Measurements from ENCODE around the gene HIVEP2. TPM values are rescaled to one million over a fixed set of nuclear protein-coding genes. Genes with fewer than 3 reads are reported as not detected.

HIVEP2 gene
- polyA plus RNA-seq, 3 donors = 0.16 to 1.4 (median 0.64) TPM

- no peaks in the 10 kb centered on the region for H4K20me1 ChIP-seq (ENCODE audit: insufficient read depth, low read length)
- TF ChIP-seq, protein P1, sequence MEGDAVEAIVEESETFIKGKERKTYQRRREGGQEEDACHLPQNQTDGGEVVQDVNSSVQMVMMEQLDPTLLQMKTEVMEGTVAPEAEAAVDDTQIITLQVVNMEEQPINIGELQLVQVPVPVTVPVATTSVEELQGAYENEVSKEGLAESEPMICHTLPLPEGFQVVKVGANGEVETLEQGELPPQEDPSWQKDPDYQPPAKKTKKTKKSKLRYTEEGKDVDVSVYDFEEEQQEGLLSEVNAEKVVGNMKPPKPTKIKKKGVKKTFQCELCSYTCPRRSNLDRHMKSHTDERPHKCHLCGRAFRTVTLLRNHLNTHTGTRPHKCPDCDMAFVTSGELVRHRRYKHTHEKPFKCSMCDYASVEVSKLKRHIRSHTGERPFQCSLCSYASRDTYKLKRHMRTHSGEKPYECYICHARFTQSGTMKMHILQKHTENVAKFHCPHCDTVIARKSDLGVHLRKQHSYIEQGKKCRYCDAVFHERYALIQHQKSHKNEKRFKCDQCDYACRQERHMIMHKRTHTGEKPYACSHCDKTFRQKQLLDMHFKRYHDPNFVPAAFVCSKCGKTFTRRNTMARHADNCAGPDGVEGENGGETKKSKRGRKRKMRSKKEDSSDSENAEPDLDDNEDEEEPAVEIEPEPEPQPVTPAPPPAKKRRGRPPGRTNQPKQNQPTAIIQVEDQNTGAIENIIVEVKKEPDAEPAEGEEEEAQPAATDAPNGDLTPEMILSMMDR (IDR thresholded peaks at IDR 0.05) = no peak
- Mint-ChIP-seq H3K4me3 (peak overlapping the region; percentile 92), H3K27ac (peak overlapping the region; percentile 93 to 97 (median 95)), H3K27me3 (ENCODE audit: low read depth in 3 of 3) (peaks cover 4 to 10% (median 8%) of the 10 kb centered on the region in 3 donors), H3K36me3 (no peaks in the 10 kb centered on the region), H3K9me3 (no peaks in the 10 kb centered on the region), H3K4me1 (peaks cover 34% of the 10 kb centered on the region)
- intact Hi-C loops (cut with micrococcal nuclease) = loop anchor here (5.0 to 10.0 kb wide), 5 partner anchors 34 to 252 kb away; partner anchors contain the start of gene AIG1 (in 1 of the 2)
- H3K4me1 ChIP-seq (ENCODE audit: control insufficient read depth in 1 of 2, insufficient read depth in 2 of 2, low read length in 2 of 2) = peaks cover 30 to 37% of the 10 kb centered on the region in 2 donors
- H3K4me3 ChIP-seq (replicated peaks in 1 of 3; ENCODE audit: low read depth in 2 of 3, low read length in 3 of 3) = peak overlapping the region; percentile 81 to 95 (median 89)
- H3K36me3 ChIP-seq (replicated peaks in 1 of 2; ENCODE audit: control insufficient read depth in 1 of 2, insufficient read depth in 2 of 2, low read length in 2 of 2) = no peaks in the 10 kb centered on the region
- 0% methylated on average over 53 of the region's 62 CpGs for WGBS (ENCODE audit: insufficient coverage)
- peak; percentile 81 to 96 (median 94) for DNase-seq
- peak overlapping the region; percentile 84 for H3K4me2 ChIP-seq (replicated peaks; ENCODE audit: extremely low read depth, low read length, poor library complexity, severe bottlenecking)
- peak overlapping the region; percentile 71 for H2AFZ ChIP-seq (ENCODE audit: insufficient read depth, low read depth, low read length, poor library complexity, severe bottlenecking)
- no peaks in the 10 kb centered on the region for H3K9me3 ChIP-seq (replicated peaks in 1 of 2; ENCODE audit: control insufficient read depth in 1 of 2, insufficient read depth in 1 of 2, low read length in 2 of 2)
- no peaks in the 10 kb centered on the region for H3K27me3 ChIP-seq (ENCODE audit: control insufficient read depth in 2 of 2, insufficient read depth in 2 of 2, low read length in 2 of 2)
- peak overlapping the region; percentile 91 for H3K9ac ChIP-seq (ENCODE audit: insufficient read depth, low read length, poor library complexity, severe bottlenecking)
- H3K79me2 ChIP-seq (ENCODE audit: insufficient read depth, low read length) = no peaks in the 10 kb centered on the region
- H3K27ac ChIP-seq (ENCODE audit: low read depth in 1 of 2, low read length in 2 of 2) = peak overlapping the region; percentile 98
These were observed 1.4 kb upstream of the HIVEP2 start for GRCh38 chr6:142946181-142946923.

GRCh38 chr6:142945446-142946180 lies 637 bp upstream of the HIVEP2 start:
- H3K27ac Mint-ChIP-seq = peak overlapping the region; percentile 84 to 96 (median 92)
- no peaks in the 10 kb centered on the region for H3K9me3 Mint-ChIP-seq
- Histone ChIP-seq H4K20me1 (ENCODE audit: insufficient read depth, low read length) (no peaks in the 10 kb centered on the region), H3K79me2 (ENCODE audit: insufficient read depth, low read length) (no peaks in the 10 kb centered on the region), H2AFZ (ENCODE audit: insufficient read depth, low read depth, low read length, poor library complexity, severe bottlenecking) (peak overlapping the region; percentile 71), H3K27me3 (ENCODE audit: control insufficient read depth in 2 of 2, insufficient read depth in 2 of 2, low read length in 2 of 2) (no peaks in the 10 kb centered on the region), H3K9me3 (replicated peaks in 1 of 2; ENCODE audit: control insufficient read depth in 1 of 2, insufficient read depth in 1 of 2, low read length in 2 of 2) (no peaks in the 10 kb centered on the region), H3K4me2 (replicated peaks; ENCODE audit: extremely low read depth, low read length, poor library complexity, severe bottlenecking) (peak overlapping the region; percentile 84), H3K4me1 (ENCODE audit: control insufficient read depth in 1 of 2, insufficient read depth in 2 of 2, low read length in 2 of 2) (peaks cover 30 to 37% of the 10 kb centered on the region in 2 donors), H3K27ac (ENCODE audit: low read depth in 1 of 2, low read length in 2 of 2) (peak overlapping the region; percentile 98), H3K4me3 (replicated peaks in 1 of 3; ENCODE audit: low read depth in 2 of 3, low read length in 3 of 3) (peak overlapping the region; percentile 81 to 95 (median 89)), H3K9ac (ENCODE audit: insufficient read depth, low read length, poor library complexity, severe bottlenecking) (peak overlapping the region; percentile 91), H3K36me3 (replicated peaks in 1 of 2; ENCODE audit: control insufficient read depth in 1 of 2, insufficient read depth in 2 of 2, low read length in 2 of 2) (no peaks in the 10 kb centered on the region)
- TF ChIP-seq, protein P1 (IDR thresholded peaks at IDR 0.05) = no peak
- WGBS (ENCODE audit: insufficient coverage) = under 1% methylated on average over 61 of the region's 75 CpGs
- H3K36me3 Mint-ChIP-seq = no peaks in the 10 kb centered on the region
- peak; percentile 9 to 63 (median 16) for DNase-seq
- peak overlapping the region; percentile 92 to 95 for H3K4me3 Mint-ChIP-seq
- peaks cover 34% of the 10 kb centered on the region for H3K4me1 Mint-ChIP-seq
- intact Hi-C loops (cut with micrococcal nuclease) = loop anchor here (5.0 to 10.0 kb wide), 5 partner anchors 33 to 251 kb away; partner anchors contain the start of gene AIG1 (in 1 of the 2)
- peaks cover 4 to 10% (median 8%) of the 10 kb centered on the region in 3 donors for H3K27me3 Mint-ChIP-seq (ENCODE audit: low read depth in 3 of 3)
